SKM-1 (cell line): ENCODE measurements around the gene PLAC9.
"Not testable (repeated sequence)": the region's sequence is repeated elsewhere in the genome, so short reads cannot be mapped to it uniquely, and the experiment has no call there.

Experiments
- DNase-seq: peaks from one replicate; lab custom pipeline; 2025; ENCODE audit not compliant: unreplicated experiment; lab: John Stamatoyannopoulos, UW

The PLAC9 gene, protein sequence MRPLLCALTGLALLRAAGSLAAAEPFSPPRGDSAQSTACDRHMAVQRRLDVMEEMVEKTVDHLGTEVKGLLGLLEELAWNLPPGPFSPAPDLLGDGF

DNA sequence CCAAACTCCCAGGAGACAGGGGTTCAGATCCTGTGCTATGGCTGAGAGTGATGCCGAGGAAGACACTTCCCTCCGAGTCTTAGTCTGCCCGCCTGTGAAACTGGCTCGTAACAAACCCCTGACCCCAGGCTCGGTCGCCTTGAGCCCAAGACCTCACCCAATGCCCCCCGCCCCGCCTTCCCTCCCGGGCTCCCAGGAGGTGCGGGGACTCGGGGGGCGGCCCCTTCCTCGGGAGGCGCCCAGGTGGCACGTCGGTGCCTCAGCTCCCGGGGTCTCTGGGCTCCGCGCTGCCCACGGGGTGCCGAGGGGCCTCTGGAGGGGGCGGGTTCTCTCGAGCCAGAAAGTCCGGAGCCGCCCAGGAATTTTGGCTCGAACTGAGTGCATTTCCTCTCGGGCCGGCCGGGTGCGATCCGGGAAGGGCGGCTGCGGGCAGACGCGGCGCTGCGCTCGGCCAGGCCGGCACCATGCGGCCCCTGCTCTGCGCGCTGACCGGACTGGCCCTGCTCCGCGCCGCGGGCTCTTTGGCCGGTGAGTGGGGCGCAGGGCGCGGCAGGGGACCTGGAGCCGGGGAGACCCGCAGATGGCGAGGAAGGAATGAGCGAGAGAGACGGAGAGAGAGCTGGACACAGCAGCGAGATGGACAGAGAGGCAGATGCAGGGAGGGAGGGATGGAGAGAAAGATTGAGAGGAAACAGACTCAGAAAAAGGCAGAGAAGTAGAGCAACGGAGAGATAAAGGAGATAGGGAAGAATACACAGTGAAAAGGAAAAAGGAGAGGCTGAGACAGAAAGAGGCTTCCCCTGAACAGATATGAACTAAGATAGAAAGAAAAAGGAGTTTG lies at the start of gene PLAC9:
Gene PLAC9 (plus strand): TSS at position 432 of the 841 bp plus-strand sequence. CDS start 33 bp downstream, at position 465.
- DNase-seq: no peak

DNA sequence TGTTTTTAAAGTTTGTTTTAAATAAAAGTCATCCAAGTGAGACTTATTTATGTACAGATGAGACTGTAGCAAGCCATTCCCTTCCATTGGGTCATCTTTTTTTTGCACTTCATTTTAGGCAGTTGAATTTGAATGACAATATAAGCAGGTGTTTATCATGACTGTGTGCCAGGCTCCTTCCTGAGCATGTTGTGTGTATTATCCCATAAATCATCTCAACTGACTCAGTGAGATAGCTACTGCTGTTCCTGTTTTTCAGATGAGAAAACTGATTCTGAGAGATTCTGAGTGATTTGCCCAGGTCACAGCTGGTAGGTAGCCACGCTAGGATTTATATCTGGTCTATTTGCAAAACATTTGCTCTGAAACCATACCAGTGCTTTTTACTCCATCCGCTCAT lies 42.4 kb upstream of the PLAC9 start:
- no peak for DNase-seq

DNA sequence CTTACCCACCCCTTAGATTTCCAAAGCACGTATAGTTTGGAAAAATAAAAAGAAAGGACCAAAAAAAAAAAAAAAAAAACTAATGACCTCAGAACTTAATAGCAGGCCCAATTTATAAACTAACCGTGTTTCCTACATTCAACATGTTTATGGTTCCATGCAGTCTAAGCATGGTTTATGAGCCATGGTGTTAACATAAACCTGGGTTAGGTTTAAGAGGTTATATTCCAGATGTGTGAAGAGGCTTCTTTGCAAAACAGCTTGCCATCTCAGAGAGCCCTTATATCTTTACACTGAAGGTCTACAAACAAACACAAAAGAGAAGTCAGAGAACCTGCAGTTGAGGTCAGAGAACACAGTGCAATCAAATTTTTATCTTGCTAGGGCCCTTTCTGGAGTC lies 38.3 kb upstream of the PLAC9 start:
- no peak for DNase-seq

DNA sequence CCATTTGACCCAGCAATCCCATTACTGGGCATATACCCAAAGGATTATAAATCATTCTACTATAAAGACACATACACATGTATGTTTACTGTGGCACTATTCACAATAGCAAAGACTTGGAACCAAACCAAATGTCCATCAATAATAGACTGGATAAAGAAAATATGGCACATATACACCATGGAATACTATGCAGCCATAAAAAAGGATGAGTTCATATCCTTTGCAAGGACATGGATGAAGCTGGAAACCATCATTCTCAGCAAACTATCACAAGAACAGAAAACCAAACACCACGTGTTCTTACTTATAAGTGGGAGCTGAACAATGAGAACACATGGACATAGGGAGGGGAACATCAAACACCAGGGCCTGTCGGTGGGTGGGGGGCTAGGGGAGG lies 34.3 kb upstream of the PLAC9 start:
- DNase-seq: not testable (repeated sequence)

DNA sequence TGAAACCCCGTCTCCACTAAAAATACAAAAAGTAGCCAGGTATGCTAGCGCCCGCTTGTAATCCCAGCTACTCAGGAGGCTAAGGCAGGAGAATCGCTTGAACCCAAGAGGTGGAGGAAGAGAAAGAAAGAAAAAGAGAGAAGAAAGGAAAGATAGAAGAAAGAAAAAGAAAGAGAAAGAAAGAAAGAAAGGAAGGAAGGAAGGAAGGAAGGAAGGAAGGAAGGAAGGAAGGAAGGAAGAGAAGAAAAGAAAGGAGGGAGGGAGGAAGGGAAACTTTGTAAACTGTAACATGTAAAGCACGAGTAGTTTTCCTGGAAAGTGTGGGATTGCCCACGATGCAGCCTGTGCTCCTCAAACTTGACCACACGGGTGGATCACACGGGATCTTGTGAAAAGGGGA lies 33.2 kb upstream of the PLAC9 start:
- DNase-seq: not testable (repeated sequence)

DNA sequence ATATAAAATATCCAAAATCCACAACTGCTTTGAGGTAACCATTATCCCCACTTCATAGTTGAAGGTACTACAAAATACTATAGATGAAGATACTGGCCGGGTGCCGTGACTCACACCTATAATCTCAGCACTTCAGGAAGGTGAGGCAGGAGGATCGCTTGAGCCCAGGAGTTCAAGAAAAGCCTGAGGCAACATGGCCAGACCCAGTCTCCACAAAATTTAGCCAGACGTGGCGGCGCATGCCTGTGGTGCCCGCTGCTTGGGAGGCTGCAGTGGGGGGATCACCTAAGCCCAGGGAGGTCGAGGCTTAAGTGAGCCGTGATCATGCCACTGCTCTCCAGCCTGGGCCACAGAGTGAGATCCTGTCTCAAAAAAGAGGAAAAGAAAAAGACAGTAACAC lies 32.4 kb upstream of the PLAC9 start:
- DNase-seq: no peak

DNA sequence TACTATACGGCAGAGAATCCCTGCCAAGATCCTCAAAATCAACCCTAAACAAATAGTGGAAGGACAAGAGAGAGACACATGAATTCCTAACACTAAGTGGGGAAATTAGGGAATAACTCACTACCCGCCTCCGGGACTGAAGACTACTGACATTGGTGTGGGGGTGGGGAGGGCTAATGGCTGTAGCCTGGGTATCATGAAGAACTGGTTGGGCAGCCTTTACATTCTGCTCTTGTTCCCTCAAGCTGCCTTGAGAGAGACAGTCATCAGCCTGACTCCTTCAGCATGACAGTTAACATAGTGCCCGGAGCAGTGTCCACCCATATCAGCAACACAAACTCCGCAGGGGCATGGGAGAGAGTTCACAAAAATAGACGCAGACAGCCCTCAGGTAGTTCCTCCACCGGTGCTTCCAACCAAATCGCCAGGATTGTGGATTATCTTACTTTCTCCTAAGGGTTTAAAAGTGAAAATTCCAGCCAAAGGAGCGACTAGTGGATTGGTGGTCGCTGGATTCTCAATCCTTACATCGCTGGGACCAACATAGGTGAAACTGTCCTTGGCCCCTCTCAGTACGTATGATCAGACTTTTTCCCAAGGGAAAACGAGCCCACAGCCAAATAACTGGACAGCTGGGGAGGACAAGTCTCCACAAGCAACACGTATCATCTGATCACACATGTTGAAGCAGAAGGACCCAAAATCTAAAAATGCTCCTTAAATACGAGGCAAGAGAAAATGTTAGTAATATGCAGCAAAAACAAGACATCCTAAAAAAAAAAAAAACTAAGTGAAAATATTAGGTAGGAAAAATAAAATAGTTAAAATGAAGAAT lies 31.5 kb upstream of the PLAC9 start:
- DNase-seq: no peak

DNA sequence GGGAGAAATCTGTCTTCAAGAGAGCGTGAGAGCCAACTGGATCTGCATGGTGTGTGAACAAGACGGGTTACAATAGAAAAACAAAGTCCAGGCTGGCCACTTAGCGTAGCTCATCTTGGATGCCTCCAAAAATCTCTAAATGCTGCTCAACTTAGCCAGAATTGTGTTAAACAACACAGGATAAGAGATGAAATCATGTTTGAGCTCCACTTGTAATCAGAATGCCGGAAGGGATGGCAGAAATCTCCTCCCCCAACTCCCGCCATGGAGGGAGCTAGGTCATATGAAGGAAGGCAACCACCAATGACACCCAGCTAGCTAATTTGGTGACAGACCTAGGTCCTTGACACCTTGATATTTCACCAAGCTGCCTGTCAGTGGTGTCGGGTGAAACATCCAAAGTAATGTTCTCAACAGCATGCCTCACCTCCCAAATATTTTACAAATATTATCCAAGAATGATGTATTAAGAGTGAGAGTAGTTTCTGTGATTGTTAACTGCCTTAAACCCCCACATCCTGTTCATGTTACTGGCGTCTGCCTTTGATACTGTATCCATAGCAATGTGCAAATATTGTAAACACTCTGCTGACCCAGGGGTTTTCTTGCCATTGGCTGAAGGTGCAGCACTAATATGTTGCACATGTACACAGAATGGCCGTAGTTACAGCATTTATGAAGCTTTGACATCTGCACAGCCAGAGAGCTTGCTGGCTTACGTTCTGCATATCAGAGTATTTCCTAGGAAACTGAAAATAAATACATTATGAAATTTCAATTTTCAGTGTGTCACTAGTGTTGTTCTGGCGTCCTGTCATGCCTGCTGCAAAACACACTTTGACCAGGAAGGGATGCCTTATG lies 28.2 kb upstream of the PLAC9 start:
- no peak for DNase-seq

DNA sequence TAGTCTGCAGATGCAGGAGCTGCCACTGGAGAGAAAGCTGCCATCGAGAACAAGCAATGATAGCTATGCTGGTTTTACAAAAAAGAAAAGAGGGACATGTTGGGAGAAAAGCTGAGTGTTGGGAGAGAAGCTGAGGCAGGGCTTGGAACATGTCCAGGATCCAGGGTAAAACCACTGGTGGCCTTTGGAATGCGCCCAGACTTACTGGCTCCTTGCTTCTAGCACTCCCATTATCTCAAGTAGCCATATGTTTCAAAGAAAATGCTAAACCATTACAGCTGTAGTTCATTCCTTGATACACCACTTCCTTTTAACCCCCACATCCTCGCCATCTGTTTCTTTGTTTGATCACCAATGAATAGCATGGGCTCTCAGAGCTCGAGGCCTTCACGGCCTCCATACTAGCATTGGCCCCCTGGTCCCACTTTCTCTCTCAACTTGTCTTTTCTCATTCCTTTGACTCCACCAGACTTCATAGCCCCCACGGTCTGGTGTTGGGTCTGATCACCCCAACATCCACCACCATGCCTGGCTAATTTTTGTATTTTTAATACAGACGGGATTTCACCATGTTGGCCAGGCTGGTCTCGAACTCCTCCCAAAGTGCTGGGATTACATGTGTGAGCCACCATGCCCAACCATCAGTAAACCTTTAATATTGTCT lies 23.8 kb upstream of the PLAC9 start:
- no peak for DNase-seq

DNA sequence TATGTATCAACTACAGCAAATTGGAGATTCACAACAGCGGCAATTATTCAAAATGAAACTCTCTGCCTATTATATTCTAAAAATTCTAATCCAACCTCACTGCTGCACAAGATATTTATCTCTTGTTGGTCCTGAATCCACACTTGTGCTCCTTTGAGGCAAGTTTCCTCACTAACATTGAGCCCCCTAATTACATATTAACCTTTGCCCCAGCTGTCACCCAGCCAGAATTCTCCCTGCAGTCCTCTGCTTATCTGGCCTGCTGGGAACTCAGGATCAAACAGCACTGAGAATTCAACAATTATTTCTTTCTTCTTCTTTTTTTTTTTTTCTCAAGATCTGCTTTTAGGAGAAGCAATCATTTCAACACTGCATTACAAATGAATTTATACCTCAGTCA lies 21.5 kb upstream of the PLAC9 start:
- no peak for DNase-seq

DNA sequence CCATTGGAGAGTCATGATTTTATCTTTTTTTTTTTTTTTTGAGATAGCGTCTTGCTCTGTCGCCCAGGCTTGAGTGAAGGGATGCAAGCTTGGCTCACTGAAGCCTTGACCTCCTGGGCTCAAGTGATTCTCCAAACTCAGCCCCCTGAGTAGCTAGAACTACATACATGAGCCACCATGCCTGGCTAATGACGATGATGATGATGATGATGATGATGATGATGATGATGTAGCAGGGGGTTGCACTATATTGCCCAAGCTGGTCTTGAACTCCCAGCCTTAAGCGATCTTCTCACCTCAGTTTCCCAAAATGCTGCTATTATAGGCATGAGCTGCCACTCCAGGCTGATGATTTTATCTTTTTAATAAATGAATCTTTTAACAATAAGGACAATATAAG lies 13.9 kb upstream of the PLAC9 start:
- no peak for DNase-seq

DNA sequence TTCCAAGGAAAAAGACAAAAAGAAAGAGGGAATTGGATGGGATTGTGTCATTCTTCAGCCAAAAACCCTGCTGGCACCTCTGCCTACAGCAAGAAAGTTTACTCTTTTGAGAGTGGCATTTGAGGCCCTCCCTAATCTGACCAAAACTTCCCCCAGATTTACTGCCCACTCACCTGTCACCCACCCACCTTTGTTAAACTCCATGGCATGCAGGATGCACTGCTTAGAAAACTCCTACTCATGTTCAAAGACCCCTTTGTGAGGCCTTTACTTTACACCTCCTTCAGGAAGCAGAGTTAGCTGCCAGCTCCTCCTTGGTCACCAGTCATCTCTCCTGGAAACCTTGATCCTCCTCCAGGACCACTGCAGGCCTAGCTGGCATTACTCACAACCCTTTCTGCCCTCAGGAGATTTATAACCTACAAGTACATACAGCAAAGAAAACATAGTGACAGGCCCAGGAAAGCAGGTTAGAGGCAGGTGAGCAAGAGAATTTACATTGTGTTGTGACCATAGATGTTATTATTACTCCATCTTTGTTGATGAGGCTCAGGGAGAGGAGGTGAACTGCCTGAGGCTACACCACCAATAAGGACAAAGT lies 10.3 kb upstream of the PLAC9 start:
- no peak for DNase-seq

DNA sequence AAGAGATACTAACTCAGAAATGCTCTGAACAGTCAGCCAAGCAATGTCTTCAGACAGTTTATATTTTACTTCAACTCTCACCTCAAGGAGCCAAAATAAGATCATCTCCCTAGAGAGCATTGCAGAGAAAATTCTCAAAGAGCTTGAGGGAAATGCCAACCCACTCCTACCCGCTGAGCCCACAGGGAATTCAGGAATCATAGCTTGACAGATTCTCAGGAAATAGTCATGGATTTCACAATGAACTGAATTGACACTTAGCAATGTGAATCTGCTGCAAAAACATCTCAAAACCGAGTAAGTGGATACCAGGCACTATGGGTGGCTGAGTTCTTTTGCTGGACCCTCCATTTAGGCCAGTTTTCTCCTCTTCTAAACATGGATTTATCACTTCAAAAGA lies 9.8 kb upstream of the PLAC9 start:
- DNase-seq: no peak

DNA sequence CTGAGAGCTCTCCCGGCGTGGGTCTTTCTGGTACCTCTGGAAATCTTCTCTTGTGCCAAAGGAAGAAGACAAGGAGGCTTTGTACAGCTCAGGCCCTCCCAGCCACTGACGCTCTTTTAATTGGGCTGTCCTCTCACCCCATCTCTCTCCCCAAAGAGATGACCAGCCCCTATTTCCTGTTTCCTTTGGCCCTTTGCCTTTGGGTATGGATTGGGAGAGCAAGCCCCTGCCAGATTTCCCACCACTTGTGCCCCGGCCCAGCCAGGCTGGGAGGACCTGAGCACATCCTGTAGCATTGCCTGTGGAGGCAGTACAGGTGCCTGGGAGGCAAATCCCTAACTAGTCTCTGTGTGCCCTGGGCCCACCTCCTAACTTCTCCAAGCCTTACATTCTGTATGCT lies 5.7 kb upstream of the PLAC9 start:
- DNase-seq: no peak

DNA sequence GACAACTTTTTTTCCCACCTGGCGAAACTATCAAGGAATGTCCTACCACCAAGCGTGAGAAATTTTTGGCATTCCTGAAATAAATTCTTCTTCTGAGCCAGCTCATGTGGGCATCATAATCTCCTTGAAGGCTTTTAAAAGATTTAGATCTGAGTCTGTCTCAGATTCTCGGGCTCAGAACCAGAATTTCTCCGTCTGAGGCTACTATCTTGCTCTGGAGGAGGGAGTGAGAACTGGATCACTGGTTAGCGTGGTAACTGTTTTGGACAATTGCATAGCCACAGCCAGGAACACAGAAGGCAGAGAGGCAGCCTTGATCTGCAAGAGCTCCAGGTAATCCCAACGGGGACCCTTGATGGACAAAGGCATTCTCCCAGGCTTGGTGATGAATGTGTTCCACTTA lies 1.0 kb upstream of the PLAC9 start:
- DNase-seq: no peak

DNA sequence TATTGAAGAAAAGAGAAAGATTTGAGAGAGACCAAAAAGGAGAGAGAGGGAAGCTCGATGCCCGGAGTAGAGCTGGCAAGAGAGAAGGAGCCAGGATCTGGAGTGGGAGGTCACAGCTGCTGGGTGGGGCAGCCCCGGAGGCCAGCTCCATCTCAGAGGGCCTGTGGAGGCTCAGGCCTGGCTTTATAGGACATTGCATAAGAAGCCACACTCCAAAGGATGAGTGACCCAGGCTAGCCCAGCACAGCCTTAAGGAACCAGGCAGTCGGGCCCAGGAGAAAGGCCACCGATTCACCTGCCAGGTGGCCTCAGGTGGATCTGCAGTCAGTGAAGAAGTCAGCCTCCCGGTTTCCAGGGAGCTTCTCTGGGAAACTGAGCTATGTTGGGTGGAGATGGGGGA lies 676 bp downstream of the PLAC9 start:
- DNase-seq: no peak

DNA sequence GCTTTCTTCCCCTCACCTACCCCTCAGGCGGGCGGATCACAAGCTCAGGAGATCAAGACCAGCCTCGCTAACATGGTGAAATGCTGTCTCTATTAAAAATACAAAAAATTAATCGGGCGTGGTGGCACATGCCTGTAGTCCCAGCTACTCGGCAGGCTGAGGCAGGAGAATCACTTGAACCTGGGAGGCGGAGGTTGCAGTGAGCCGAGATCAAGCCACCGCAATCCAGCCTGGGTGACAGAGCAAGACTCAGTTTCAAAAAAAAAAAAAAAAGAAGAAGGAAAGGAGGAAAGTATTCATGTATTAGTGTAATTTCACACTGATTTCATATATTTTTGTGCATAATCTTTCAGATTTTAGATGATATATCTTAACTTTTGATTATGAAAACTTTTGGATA lies 1.2 kb downstream of the PLAC9 start:
- not testable (repeated sequence) for DNase-seq

DNA sequence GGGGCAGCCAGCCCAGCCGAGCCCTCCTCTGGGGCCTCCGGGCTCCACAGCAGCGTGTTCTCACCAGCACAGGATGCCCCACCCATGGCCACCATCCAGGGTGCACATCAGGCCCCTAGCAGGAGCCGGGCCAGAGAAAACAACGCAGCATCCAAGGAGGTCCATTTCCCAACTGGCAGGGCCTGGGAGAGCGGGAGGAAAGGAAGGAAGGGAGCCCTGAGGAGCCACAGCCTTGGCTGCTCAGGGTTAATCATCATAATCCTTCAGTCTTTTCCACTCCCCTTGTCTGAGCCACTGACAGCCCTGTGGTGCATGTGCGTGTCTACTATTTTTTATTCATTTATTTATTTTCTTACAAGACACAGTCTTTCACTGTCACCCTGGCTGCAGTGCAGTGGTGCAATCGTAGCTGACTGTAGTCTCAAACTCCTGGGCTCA lies 3.6 kb downstream of the PLAC9 start:
- DNase-seq: no peak

DNA sequence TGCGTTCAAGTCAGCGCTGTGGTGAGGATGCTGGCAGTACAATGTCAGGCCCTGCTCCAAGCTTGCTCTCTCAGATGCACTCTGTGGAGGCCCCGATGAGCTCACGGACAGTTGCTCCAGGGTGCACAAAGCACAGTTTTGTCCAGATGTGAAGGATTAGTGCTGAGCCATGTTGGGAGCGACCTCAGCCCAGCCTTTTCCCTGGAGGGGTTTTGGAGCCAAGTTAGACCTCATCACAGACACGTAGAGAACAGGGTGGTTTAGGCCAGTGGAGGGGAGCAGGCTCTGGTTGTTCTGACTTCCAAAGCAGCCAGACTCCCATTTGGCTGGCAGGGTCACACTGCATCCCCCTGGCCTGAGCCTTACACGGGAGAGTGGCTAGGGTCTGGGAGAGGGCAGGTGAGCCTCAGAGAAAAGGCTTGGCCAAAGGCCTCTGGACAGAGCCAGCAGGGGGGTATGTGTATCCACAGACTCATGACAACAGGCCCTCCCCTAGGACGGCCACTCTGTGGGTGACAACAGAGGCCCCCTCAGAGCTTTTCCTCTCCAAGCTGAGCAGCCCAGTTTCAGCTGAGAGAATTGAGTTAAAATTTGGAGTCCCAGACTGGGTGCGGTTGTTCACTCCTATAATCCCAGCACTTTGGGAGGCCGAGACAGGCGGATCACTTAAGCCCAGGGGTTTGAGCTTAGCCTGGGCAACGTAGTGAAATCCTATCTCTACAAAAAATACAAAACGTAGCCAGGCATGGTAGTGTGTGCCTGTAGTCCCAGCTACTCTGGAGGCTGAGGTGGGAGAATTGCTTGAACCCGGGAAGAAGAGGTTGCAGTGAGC lies 4.7 kb downstream of the PLAC9 start:
- no peak for DNase-seq
